Tibial artery (tissue), 4 donors: ENCODE data around the gene OLFML1.

Experiments used
- DNase-seq, 2 donors: peaks; one replicate each; pipeline ENCODE4 v3.0.0-alpha.2; 2019
- H3K27ac ChIP-seq, 2 donors: fragments of 200-600 bp; sonication (generic) in 1 of 2; 1 replicate in 1 of 2; 2 replicates in 1 of 2; pipeline ENCODE4 v1.5.1; 2018 to 2019; ENCODE audit warnings: mild to moderate bottlenecking in 1 of 2
- H3K27me3 ChIP-seq, 2 donors: fragments of 200-600 bp; sonication (generic) in 1 of 2; one replicate each; pipeline versions ENCODE4 v1.5.1 to v1.6.0; 2016 to 2019
- H3K36me3 ChIP-seq, 3 donors: fragments of 200-600 bp; sonication (generic) in 2 of 3; one replicate each; pipeline ENCODE4 v1.5.1; 2016 to 2019; ENCODE audit warnings: mild to moderate bottlenecking in 2 of 3
- H3K4me1 ChIP-seq, 4 donors: fragments of 200-600 bp; sonication (generic) in 2 of 4; 1 replicate in 3 of 4; 2 replicates in 1 of 4; pipeline ENCODE4 v1.5.1; 2016 to 2019
- H3K4me3 ChIP-seq, 2 donors: fragments of 200-600 bp; sonication (generic) in 1 of 2; 1 replicate in 1 of 2; 2 replicates in 1 of 2; pipeline ENCODE4 v1.5.1; 2018 to 2019; ENCODE audit warnings: mild to moderate bottlenecking in 2 of 2
- H3K9me3 ChIP-seq, 3 donors: fragments of 200-600 bp; sonication (generic) in 1 of 3; one replicate each; pipeline ENCODE4 v1.5.1; 2016 to 2019
- CTCF ChIP-seq, 2 experiments: fragments of 200-600 bp in 1 of 2; fragments of 450-650 bp in 1 of 2; IDR thresholded peaks; one replicate each; pipeline ENCODE4 v1.5.1; 2017 to 2019; ENCODE audit warnings: antibody characterized with exemption in 2 of 2, mild to moderate bottlenecking in 1 of 2, moderate library complexity in 1 of 2
- intact Hi-C: fragments of 100-400 bp; cut with DNase I; formaldehyde crosslinking; loops from one replicate; pipeline ENCODE4 v1.15.0; 2023; ENCODE audit warnings: low total_unique reads

OLFML1 gene

DNA sequence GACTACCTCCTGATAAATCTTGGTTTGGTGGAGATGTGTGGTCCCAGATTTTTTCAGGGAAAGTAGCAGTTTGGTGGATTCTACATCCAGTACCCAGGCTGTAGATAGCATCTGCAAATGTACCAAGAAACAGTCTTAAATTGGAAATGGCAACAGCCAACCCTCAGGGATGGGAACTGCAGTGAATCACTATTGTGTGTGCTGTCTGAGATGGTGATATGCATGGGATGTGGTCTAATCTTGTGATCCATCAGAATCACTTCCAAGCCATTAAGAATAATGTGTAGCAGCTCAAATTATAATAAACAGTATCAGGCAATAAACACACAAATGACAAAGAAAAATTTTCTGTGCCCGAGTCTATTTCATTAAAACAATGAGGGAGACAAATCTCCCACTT, 3.4 kb downstream of the OLFML1 start:
- Histone ChIP-seq H3K27me3 (no peaks in the 10 kb centered on the region), H3K4me1 (peaks cover 0 to 30% (median 15%) of the 10 kb centered on the region in 4 donors), H3K4me3 (no peak overlapping the region), H3K27ac (no peak overlapping the region), H3K36me3 (peaks cover 0 to 4% (median 0%) of the 10 kb centered on the region in 3 donors), H3K9me3 (no peaks in the 10 kb centered on the region)
- TF ChIP-seq CTCF (IDR thresholded peaks at IDR 0.05), result no peak
- intact Hi-C loops, result no loop called here
- no peak for DNase-seq

- no peaks in the 10 kb centered on the region for H3K27me3 ChIP-seq
- H3K9me3 ChIP-seq, result no peaks in the 10 kb centered on the region
- no peak overlapping the region for H3K27ac ChIP-seq
- no peak for DNase-seq
- H3K4me1 ChIP-seq, result peaks cover 0 to 30% (median 15%) of the 10 kb centered on the region in 4 donors
- TF ChIP-seq CTCF (IDR thresholded peaks at IDR 0.05), result no peak
- H3K4me3 ChIP-seq, result no peak overlapping the region
- intact Hi-C loops, result no loop called here
- peaks cover 0 to 6% (median 0%) of the 10 kb centered on the region in 3 donors for H3K36me3 ChIP-seq
These were observed 4.1 kb downstream of the OLFML1 start for GRCh38 chr11:7489376-7489775.

- Histone ChIP-seq H3K4me3 (no peak overlapping the region), H3K36me3 (peaks cover 0 to 9% (median 0%) of the 10 kb centered on the region in 3 donors), H3K27ac (no peak overlapping the region), H3K9me3 (no peaks in the 10 kb centered on the region), H3K4me1 (peaks cover 0 to 24% (median 12%) of the 10 kb centered on the region in 4 donors), H3K27me3 (no peaks in the 10 kb centered on the region)
- no peak for DNase-seq
- intact Hi-C loops, result no loop called here
- TF ChIP-seq CTCF (IDR thresholded peaks at IDR 0.05), result no peak
These were observed 4.7 kb downstream of the OLFML1 start for GRCh38 chr11:7490054-7490453.

DNA sequence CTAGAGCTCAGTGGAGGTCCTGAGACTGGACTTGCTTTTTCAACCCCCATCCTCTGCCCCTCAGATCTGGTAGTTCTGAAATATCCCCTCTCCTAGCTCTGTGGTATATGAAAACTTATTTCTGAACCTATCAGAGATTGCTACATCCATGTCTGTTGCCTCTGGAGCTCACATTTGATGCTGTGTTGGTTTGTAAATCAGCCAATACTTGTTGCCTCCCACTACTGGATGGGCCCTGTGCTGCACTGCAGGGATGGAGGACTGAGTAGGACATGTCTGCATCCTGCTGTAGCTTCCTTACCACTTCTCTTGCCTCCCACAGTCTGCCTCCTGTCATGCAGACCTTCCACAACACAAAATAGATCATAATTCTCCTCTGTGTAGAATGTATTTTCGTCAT, 5.2 kb downstream of the OLFML1 start:
- Histone ChIP-seq H3K4me1 (peaks cover 0 to 19% (median 10%) of the 10 kb centered on the region in 4 donors), H3K9me3 (no peaks in the 10 kb centered on the region), H3K27ac (no peak overlapping the region), H3K4me3 (no peak overlapping the region), H3K36me3 (peaks cover 0 to 9% (median 0%) of the 10 kb centered on the region in 3 donors), H3K27me3 (no peaks in the 10 kb centered on the region)
- TF ChIP-seq CTCF (IDR thresholded peaks at IDR 0.05), result no peak
- no peak for DNase-seq
- intact Hi-C loops, result no loop called here

GRCh38 chr11:7492253-7492652, 6.9 kb downstream of the OLFML1 start:
- Histone ChIP-seq H3K4me1 (peaks cover 0 to 2% (median under 1%) of the 10 kb centered on the region in 4 donors), H3K36me3 (peaks cover 0 to 9% (median 0%) of the 10 kb centered on the region in 3 donors), H3K27me3 (no peaks in the 10 kb centered on the region), H3K9me3 (no peaks in the 10 kb centered on the region), H3K4me3 (no peak overlapping the region), H3K27ac (no peak overlapping the region)
- TF ChIP-seq CTCF (IDR thresholded peaks at IDR 0.05), result no peak
- intact Hi-C loops, result no loop called here
- no peak for DNase-seq

DNA sequence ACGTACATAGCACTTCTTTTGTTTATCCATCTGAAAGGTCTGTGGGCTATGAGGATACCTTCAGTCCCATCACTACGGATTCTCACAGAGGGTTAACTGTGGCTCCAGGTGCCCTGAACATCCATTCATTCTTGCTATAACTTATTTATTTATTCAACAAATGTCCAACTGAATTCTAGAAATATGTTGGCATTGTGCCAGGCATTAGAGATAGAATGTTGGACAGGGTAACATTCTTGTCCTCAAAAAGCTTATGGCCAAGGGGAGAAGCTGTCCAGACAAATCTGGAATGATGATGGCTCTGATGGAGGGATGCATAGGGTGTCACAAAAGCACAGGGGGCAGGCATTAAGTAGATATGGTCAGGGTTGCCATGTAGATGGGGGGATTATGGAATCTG, 8.4 kb downstream of the OLFML1 start:
- Histone ChIP-seq H3K9me3 (no peaks in the 10 kb centered on the region), H3K27me3 (no peaks in the 10 kb centered on the region), H3K4me3 (no peak overlapping the region), H3K36me3 (peaks cover 0 to 9% (median 0%) of the 10 kb centered on the region in 3 donors), H3K27ac (no peak overlapping the region), H3K4me1 (no peaks in the 10 kb centered on the region)
- DNase-seq, result no peak
- intact Hi-C loops, result no loop called here
- no peak for TF ChIP-seq CTCF (IDR thresholded peaks at IDR 0.05)
